NCI-H526 (cell line): Measurements from ENCODE around the gene CCSER2.
"Not testable (repeated sequence)": the region's sequence is repeated elsewhere in the genome, so short reads cannot be mapped to it uniquely, and the experiment has no call there.

Experiments used
- DNase-seq, 2 experiments: peaks; one replicate each; lab custom pipeline; 2025; lab: John Stamatoyannopoulos, UW

Gene CCSER2

DNA sequence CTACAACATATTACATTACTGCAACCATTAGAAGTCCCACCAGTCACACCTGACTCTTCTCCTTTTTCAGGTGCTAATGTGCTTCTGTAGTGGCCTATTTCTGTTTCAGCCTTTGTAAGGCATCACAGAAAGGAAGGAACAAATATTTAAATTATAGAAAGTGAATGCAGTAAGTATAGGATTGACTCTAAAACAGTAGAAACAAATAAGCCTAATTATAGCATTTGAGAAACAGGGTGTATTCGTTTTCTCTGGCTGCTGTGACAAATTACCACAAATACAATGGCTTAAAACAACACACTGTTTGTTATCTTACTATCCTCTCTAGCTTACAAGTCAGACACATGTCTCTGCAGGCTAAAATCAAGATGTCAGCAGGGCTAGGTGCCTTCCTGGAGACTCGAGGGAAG, 69.4 kb downstream of the CCSER2 start:
- no peak for DNase-seq

DNA sequence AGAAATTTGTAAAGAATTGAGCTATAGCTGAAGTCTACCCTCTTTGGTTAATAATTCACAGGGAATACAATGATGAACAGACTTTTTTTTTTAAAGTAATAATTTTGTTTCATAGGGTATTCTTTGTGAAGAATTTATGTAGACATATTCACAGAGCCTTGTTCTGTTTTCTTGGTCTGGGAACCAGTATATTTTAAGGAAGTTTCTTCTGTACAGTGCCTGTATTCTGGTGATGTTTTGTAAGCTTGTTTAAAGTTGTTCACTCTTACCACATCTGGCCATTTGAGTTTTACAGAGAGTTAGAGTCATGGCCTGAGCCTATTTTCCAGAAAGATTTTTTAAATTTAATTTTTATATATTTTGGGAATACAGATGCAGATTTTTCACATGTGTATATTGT, 70.3 kb downstream of the CCSER2 start:
- DNase-seq: no peak

DNA sequence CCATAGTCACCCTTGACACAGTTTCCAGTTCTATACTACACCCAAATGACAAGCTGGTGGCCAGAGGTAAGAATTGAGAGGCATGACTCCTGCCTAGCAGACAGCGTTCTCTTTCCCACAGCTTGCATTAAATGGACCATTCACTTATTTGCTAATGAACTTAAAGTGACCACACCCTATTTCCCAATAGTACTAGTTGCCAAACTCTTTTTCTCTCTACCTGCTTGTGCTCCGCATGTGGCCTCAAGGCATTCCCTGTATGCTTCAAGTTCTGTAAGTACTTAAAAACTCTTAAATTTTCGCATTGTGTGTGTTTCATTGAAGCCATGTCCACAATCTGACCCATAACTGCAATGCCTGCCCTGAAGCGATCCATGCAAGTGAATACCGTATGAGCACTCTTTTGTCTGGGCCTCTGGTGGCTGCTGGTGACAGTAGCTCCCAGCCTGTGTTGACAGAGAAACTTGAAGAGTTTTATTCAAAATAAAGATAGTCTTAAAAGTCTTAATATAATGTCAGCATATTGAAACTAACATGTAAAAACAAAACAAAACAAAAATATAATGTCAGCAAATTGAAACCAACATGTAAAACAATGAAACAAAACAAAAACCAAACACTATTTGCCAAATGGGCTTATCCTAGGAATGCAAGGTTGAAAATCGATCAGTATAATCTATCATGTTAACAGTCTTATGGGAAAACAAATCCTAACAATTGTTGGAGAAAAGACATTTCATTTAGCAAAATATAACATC, 73.6 kb downstream of the CCSER2 start:
- DNase-seq: no peak

DNA sequence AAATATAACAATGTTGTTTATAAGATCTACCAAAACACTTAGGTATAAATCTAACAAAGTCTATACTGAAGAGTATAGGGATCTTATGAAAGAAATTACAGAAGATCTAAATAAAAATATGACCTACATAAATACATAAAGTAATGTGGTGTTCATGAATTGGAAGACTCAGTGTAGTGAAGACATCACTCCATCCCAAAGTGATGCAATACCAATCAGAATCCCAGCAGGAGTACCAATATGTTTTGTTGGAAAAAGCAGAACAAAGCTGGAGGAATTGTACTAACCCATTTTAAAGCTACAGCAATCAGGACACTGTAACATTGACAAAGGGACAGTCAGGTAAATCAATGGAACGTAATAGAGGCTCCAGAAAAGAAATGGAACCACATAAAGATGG, 76.4 kb downstream of the CCSER2 start:
- no peak for DNase-seq

DNA sequence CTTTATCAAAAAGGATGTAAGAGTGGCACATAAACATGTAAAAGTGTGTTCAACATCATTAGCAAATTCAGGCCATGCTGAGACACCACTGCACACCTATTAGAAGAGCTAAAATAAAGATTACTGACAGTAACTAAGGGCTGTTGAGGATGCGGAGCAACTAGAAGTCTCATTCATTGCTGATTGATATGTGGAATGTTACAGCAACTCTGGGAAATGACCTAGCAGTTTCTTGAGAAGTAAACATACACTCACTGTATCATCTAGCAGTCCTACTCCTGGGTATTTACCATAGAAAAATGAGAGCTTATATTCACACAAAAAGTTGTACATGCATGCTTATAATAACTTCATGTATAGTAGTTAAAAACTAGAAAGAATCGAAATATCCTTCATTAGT, 77.3 kb downstream of the CCSER2 start:
- no peak for DNase-seq

DNA sequence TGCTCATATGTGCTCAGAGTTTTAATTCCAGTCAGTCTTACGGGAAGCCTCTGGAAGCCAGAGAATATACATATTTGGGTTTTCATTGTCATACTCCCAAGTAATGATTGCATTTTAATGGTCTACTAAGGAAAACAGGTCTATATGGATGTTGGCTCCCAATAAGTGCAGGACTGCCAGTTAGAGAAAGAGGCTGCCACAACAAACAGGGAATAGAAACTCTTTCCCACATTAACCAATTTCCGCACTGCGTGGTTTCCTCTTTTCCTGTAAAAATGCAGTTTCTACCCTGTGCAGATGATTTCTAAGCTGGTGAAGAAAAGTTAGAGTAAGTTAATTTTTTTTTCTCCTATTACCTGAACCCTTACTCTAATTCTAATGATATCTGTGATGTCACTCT, 78.2 kb downstream of the CCSER2 start:
- no peak for DNase-seq

GRCh38 chr10:84407388-84408049, 79.1 kb downstream of the CCSER2 start:
- DNase-seq: no peak

GRCh38 chr10:84412482-84412881, 84.1 kb downstream of the CCSER2 start:
- no peak for DNase-seq

GRCh38 chr10:84414110-84414509, 85.7 kb downstream of the CCSER2 start:
- DNase-seq: not testable (repeated sequence)

DNA sequence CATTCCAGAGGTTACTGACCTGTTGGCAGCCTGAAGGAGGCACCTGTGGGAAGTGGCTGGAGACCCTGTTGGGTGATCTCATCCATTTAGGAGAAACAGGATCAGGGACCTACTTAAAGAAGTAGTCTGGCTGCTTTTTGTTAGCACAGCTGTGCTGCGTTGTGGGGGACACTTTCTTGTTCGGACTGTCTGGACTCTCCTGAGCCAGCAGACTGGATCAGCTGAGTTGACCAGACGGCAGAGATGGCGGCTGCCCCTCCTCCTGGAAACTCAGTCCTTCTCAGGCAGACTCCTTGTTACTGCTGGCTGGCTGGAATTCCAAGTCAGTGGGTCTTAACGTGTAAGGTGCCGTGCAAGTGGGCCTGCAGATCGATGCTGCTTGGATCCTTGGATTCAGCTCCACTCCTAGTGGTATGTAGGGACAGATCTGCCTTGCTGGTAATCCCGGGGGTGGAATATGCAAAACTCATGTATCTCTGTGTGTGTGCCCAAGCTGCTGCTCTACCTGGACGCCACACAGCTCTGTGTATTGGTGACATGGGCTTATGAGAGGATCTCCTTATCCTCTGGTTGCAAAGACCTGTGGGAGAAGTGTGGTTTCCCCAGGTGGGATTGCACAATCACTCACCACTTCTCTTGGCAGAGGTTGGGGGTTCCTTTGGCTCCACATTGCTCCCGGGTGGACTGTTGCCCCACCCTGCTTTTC, 87.3 kb downstream of the CCSER2 start:
- no peak for DNase-seq

DNA sequence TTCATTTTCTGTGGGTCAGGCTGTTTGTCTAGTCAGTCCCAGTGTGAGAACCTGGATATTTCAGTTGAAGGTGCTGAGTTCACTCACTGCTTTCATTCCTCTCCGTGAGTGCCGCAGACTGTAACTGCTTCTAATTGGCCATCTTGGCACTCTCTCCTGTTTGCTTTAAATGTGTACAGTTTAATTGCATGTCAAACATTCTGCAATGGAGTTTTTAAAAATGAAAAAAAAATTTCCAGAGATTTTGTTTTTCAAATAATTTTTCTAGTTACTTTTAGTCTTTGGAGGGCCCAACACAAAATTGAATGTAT, 87.8 kb downstream of the CCSER2 start:
- DNase-seq: no peak

DNA sequence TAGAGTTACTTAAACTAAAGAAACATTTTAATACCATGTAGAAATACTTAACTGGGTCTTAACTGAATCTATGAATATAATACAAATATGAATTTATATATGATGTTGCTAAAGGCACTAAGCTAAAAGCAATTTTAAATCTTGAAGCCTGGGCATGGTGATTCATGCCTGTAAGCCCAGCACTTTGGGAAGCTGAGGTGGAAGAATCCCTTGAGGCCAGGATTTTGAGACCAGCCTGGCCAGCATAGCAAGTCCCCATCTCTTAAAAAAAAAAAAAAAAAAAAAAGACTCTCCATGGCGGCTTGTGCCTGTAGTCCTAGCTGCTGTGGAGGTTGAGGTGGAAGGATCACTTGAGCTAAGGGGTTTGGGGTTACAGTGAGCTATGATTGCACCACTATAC, 95.3 kb downstream of the CCSER2 start:
- DNase-seq: no peak

DNA sequence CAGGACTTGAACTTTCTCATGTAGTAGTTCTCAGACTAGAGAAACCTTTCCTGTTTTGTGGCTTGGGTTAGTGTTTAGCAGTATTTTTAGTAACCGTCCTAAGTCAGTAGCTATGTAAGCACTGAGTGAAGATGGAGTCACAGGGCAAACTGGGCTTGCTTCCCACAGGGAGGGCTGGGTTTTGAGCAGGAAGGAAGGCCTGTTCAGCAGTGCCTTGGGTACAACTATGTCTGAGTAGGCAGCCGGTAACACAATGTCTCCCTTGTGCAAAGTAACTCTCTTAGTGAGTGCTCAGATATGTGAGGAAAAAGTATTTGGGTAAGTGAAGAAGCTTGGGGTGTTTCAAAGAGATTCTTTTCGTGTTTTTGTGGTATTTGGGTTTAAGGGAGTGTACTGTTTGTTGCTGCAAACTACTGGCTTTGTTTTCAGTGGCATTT, 96.4 kb downstream of the CCSER2 start:
- DNase-seq: no peak

- no peak for DNase-seq
Observed at GRCh38 chr10:84427903-84428650, 99.7 kb downstream of the CCSER2 start.

- no peak for DNase-seq
Observed at GRCh38 chr10:84428711-84429110, 100.3 kb downstream of the CCSER2 start.

DNA sequence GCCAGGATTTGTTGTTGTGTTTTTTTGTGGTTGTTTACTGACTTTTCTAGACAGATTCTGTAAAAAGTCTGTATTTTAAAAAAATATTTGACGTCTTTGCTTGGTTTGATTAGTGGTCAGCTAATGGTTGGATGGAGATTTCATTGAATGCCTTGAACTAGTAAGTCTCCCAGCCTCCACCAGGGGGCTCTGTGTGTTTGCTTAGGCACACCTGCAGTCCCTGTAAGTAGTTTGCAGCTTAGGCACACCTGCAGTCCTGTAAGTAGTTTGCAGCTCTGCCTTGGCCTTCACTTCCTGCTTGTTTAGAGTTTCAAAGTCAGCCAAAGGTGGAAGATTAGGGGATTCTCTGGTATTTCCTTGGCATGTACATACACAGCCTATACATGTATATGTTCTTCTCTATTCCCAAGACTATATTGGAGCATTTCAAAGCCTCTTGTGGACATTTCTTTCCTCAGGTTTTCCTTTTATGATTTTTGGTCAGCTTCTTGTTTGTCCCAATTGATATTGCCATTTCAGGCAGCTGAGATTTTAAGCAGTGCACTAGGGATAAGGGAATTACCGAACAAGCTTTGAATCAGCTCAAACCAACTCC, 101.6 kb downstream of the CCSER2 start:
- peak; percentile 35 to 60 for DNase-seq

GRCh38 chr10:84432891-84433290, 104.5 kb downstream of the CCSER2 start:
- no peak for DNase-seq

DNA sequence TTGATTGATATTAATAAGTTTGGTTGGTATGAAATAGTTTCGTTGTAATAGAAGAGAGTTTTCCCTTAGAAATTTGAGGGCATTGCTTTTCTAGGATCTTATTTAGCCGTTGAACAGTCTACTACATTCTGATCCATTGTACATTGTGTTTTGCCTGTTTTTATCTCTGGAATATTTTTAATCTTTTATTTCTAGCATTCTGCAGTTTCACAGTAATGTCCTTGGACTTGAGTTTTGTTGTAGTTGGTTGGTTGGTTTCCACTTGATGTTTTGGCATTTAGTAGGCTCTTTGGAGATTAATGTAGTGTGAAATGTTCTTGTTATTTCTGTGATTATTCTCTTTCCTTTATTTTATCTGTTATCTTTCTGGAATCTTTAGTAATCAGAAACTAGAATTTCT, 112.4 kb downstream of the CCSER2 start:
- no peak for DNase-seq

GRCh38 chr10:84447701-84448400, 119.5 kb downstream of the CCSER2 start:
- DNase-seq: no peak

GRCh38 chr10:84449351-84449750, 121.0 kb downstream of the CCSER2 start:
- not testable (repeated sequence) for DNase-seq

GRCh38 chr10:84452003-84452402, 123.6 kb downstream of the CCSER2 start:
- peak in 1 of 2 experiments; percentile 3 for DNase-seq
